A549 (cell line): Measurements from ENCODE around the gene PCGF6. TPM values are rescaled to one million over a fixed set of nuclear protein-coding genes. Genes with fewer than 3 reads are reported as not detected.
A peak's percentile ranks its signal among the peaks of the same experiment; 100 is the strongest.
"Not testable (repeated sequence)": the region's sequence is repeated elsewhere in the genome, so short reads cannot be mapped to it uniquely, and the experiment has no call there.

Source experiments
- ATAC-seq, 2 experiments: fragments of 200-7000 bp in 1 of 2; fragments of >200 bp in 1 of 2; cut with Nextera tagmentation in 1 of 2; cut with Tn5 transposase in 1 of 2; 3 replicates each; pipeline versions ENCODE4 v1.8.0 to v1.9.1; 2018 to 2020; ENCODE audit warnings: mild to moderate bottlenecking in 1 of 2, moderate library complexity in 1 of 2
- CTCF ChIA-PET: fragments of 300-600 bp; sonication (Branson Sonifier 250); formaldehyde crosslinking; extraction: SDS; loops from one replicate; lab custom pipeline; 2021; ENCODE audit warnings: antibody characterized with exemption, inconsistent platforms; lab: Yijun Ruan, JAX
- POLR2A ChIA-PET: fragments of 350-600 bp; formaldehyde crosslinking; extraction: SDS; loops from one replicate; lab custom pipeline; 2021; ENCODE audit warnings: antibody characterized with exemption, inconsistent platforms; lab: Yijun Ruan, JAX
- DNase-seq, 2 experiments: peaks; one replicate each; pipeline versions ENCODE4 v3.0.0 to v3.0.0-alpha.2; 2011 to 2016; ENCODE audit warnings: low read depth in 1 of 2, low spot score in 1 of 2
- FAIRE-seq: peaks from 2 replicates; lab custom pipeline; 2011; peaks lifted over from hg19 to GRCh38; lab: Jason Lieb, UNC
- H3K27ac ChIP-seq, 2 experiments: fragments of >200 bp; sonication (Bioruptor Twin); formaldehyde crosslinking; 3 replicates each; pipeline ENCODE4 v1.5.1; 2016 to 2017
- H3K4me1 ChIP-seq: fragments of >200 bp; sonication (Bioruptor Twin); formaldehyde crosslinking; 3 replicates; pipeline ENCODE4 v1.6.1; 2016
- H3K4me2 ChIP-seq: fragments of >200 bp; sonication (Bioruptor Twin); formaldehyde crosslinking; 3 replicates; pipeline ENCODE4 v1.6.1; 2016
- H3K4me3 ChIP-seq: fragments of >200 bp; sonication (Bioruptor Twin); formaldehyde crosslinking; 3 replicates; pipeline ENCODE4 v1.5.1; 2016
- H3K9me3 ChIP-seq: fragments of >200 bp; sonication (Bioruptor Twin); formaldehyde crosslinking; 3 replicates; pipeline ENCODE4 v1.6.1; 2016
- CBX8 ChIP-seq: fragments of 200-600 bp; sonication (generic); IDR thresholded peaks from 2 replicates; pipeline ENCODE4 v1.6.1; 2016
- CHD4 ChIP-seq: fragments of 200-600 bp; sonication (generic); IDR thresholded peaks from 2 replicates; pipeline ENCODE4 v1.6.1; 2016; ENCODE audit warnings: antibody characterized with exemption, mild to moderate bottlenecking, borderline replicate concordance
- ESRRA ChIP-seq: fragments of 150-350 bp; IDR thresholded peaks from 2 replicates; pipeline ENCODE4 v1.6.1; 2014; ENCODE audit warnings: mild to moderate bottlenecking, low read length, borderline replicate concordance
- HEYL ChIP-seq: fragments of 250-450 bp; sonication (Bioruptor Pico); IDR thresholded peaks from 2 replicates; pipeline ENCODE4 v1.8.0; 2021; ENCODE audit warnings: mild to moderate bottlenecking, moderate library complexity
- HOXB5 ChIP-seq: fragments of 250-450 bp; sonication (Bioruptor Pico); IDR thresholded peaks from 2 replicates; pipeline ENCODE4 v1.5.0; 2020; ENCODE audit warnings: mild to moderate bottlenecking, moderate library complexity
- KDM1A ChIP-seq: fragments of 200-600 bp; sonication (generic); IDR thresholded peaks from 2 replicates; pipeline ENCODE4 v1.6.1; 2016; ENCODE audit warnings: low read depth, mild to moderate bottlenecking
- MAFK ChIP-seq: fragments of 450-650 bp; IDR thresholded peaks from 2 replicates; pipeline ENCODE4 v1.6.1; 2014; ENCODE audit not compliant: partially characterized antibody
- MYC ChIP-seq: IDR thresholded peaks from 2 replicates; pipeline ENCODE4 v1.6.1; 2012; ENCODE audit warnings: mild to moderate bottlenecking, inconsistent platforms, low read length, improper control_type of control experiment, borderline replicate concordance
- NFE2L2 ChIP-seq: fragments of 150-350 bp; conservative IDR thresholded peaks from 2 replicates; pipeline ENCODE4 v1.6.1; 2014; ENCODE audit warnings: low read length
- PHF8 ChIP-seq: fragments of 200-600 bp; sonication (generic); IDR thresholded peaks from 2 replicates; pipeline ENCODE4 v1.6.1; 2016; ENCODE audit warnings: low read depth, mild to moderate bottlenecking, antibody characterized with exemption, moderate library complexity, borderline replicate concordance
- RAD21 ChIP-seq, 2 experiments: fragments of >200 bp in 1 of 2; sonication (Bioruptor Twin) in 1 of 2; formaldehyde crosslinking in 1 of 2; IDR thresholded peaks in 1 of 2; conservative IDR thresholded peaks in 1 of 2; 2 replicates in 1 of 2; 3 replicates in 1 of 2; pipeline ENCODE4 v1.6.1; 2012 to 2018; ENCODE audit warnings: inconsistent platforms in 1 of 2
- RFX5 ChIP-seq: fragments of 450-650 bp; IDR thresholded peaks from 2 replicates; pipeline ENCODE4 v1.7.1; 2014; ENCODE audit warnings: antibody characterized with exemption, mild to moderate bottlenecking, moderate library complexity
- RNF2 ChIP-seq: fragments of 200-600 bp; sonication (generic); IDR thresholded peaks from 2 replicates; pipeline ENCODE4 v1.6.1; 2016; ENCODE audit warnings: low read depth, mild to moderate bottlenecking, antibody characterized with exemption, moderate library complexity, borderline replicate concordance
- TFCP2L1 ChIP-seq: fragments of 250-450 bp; sonication (Bioruptor Pico); IDR thresholded peaks from 2 replicates; pipeline ENCODE4 v1.5.0; 2021; ENCODE audit warnings: mild to moderate bottlenecking
- ZNF302 ChIP-seq: fragments of 250-450 bp; sonication (Bioruptor Pico); IDR thresholded peaks from 2 replicates; pipeline ENCODE4 v1.9.0; 2021; ENCODE audit warnings: inconsistent platforms, mild to moderate bottlenecking, moderate library complexity
- WGBS: methylation state at CpG from one replicate; pipeline ENCODE4 v1.1.6; 2017; ENCODE audit errors: missing lambda C conversion rate; 5-methylcytosine and 5-hydroxymethylcytosine counted together
- polyA plus RNA-seq, 4 experiments: library from polyadenylated mRNA; depleted of rRNA in 3 of 4; stranded (reverse); fragments of >200 nt; fragmentation: RNase III in 1 of 4; extraction: RNeasy Plus Mini Kit Qiagen cat#74134 plus additional on column Dnase treatment in 1 of 4; gene quantifications; 2 replicates in 3 of 4; 3 replicates in 1 of 4; pipeline ENCODE4 v1.2.3, GENCODE V29; 2011 to 2017
- TF ChIP-seq, protein P1 (sequence below): IDR thresholded peaks from 2 replicates; pipeline ENCODE4 v1.6.1; 2012

The PCGF6 gene
- polyA plus RNA-seq, 2 of the 4 experiments (the other 2 are of a cell fraction): 11.3 to 17.6 TPM

DNA sequence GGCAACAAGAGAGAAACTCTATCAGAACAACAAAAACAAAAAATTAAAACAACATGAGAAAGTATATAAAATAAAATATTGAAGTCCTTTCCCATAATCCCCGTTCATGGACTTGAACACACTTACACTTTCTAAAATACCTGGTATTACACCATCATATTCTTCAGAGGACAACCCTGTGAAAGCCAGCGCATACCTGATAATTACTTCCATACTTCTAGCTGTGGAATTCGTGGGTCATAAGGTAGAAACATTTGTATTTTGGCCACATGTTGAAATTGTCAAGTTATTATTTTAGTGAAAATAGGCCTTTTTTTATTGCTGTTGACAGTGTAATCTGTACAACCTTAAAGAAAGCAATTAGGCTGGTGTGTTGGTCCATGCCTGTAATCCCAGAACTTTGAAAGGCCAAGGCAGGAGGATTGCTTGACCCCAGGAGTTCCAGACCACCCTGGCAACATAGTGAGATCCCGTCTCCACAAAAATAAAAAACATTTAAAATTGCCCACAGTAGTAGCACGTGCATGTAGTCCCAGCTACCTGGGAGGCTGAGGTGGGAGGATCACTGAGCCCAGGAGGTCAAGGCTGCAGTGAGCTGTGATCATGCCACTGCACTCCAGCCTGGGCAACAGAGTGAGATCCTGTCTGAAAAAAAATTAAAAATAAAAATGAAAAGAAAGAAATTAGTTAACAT, 5.1 kb upstream of the PCGF6 start:
- H3K9me3 ChIP-seq: no peaks in the 10 kb centered on the region
- no peak for FAIRE-seq
- POLR2A ChIA-PET: no interaction called here
- no peak overlapping the region for H3K4me3 ChIP-seq
- TF ChIP-seq CHD4: no peak
- TF ChIP-seq PHF8: no peak
- TF ChIP-seq RNF2: no peak
- TF ChIP-seq HOXB5: no peak
- TF ChIP-seq ESRRA: no peak
- TF ChIP-seq ZNF302 (CRISPR knock-in tag): no peak
- TF ChIP-seq RFX5: no peak
- TF ChIP-seq, all 56 proteins: peak for 0
- WGBS: 64% methylated on average over 5 of the region's 5 CpGs
- DNase-seq (no peak), ATAC-seq (no peak)
- no peak overlapping the region for H3K4me2 ChIP-seq
- H3K27ac ChIP-seq: no peak overlapping the region
- H3K4me1 ChIP-seq: peaks cover 14% of the 10 kb centered on the region; the same call in 2 of the 3 replicates
- CTCF ChIA-PET: interaction anchor here (0.6 to 1.6 kb wide), 5 partner anchors 9 to 97 kb away, joined by 3 to 5 read pairs (median 3); partner anchors contain the start of gene TAF5

DNA sequence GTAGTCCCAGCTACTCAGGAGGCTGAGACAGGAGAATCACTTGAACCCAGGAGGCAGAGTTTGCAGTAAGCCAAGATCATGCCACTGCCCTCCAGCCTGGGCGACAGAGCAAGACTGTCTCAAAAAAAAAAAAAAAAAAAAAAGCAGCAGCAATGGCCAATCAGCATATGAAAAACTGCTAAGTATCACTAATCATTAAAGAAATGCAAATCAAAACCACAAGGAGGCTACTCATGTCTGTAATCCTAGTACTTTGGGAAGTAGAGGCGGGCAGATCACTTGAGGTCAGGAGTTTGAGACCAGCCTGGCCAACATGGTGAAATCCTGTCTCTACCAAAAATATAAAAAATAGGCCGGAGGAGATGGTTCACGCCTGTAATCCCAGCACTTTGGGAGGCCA, 3.6 kb upstream of the PCGF6 start:
- H3K27ac ChIP-seq, H3K4me3 ChIP-seq, H3K9me3 ChIP-seq, H3K4me1 ChIP-seq, POLR2A ChIA-PET, DNase-seq, ATAC-seq, H3K4me2 ChIP-seq, CTCF ChIA-PET, FAIRE-seq: not testable (repeated sequence)
- 91% methylated on average over 4 of the region's 4 CpGs for WGBS

DNA sequence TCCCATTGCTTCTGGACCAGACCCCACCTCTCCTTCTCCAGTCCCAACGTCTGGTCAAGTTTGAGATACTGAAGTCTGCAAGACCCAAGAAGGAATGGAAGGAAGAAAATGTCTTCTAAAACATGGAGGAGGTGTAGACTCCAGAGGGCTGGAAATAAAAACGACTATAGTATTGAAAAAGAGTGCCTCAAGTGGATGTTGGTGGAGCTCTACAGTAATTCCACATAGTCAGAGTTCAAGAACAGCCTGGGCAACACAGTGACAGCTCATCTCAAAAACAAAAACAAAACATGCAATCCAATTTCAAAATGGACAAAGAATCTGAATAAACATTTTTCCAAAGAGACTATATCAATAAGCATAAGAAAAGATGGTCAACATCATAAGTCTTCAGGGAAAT, 2.3 kb upstream of the PCGF6 start:
- ATAC-seq (no peak), FAIRE-seq (no peak), DNase-seq (peak in 1 of 2 experiments; percentile 37)
- Histone ChIP-seq H3K4me2 (no peak overlapping the region), H3K4me3 (no peak overlapping the region), H3K4me1 (peaks cover 10% of the 10 kb centered on the region; the same call in 2 of the 3 replicates), H3K9me3 (no peaks in the 10 kb centered on the region), H3K27ac (no peak overlapping the region)
- WGBS: 38% methylated on average over 2 of the region's 2 CpGs
- ChIA-PET CTCF (interaction anchor here (1.6 kb wide), 1 partner anchor 19 kb away, joined by 5 read pairs; no protein-coding TSS in a partner anchor), POLR2A (interaction anchor here (1.0 kb wide), 1 partner anchor 15 kb away, joined by 3 read pairs; no protein-coding TSS in a partner anchor)
- no peak for TF ChIP-seq KDM1A
- TF ChIP-seq ESRRA: no peak
- TF ChIP-seq, protein P1, sequence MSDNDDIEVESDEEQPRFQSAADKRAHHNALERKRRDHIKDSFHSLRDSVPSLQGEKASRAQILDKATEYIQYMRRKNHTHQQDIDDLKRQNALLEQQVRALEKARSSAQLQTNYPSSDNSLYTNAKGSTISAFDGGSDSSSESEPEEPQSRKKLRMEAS: no peak
- no peak for TF ChIP-seq NFE2L2
- TF ChIP-seq MYC: no peak
- TF ChIP-seq CBX8: no peak
- TF ChIP-seq, all 56 proteins: peak for 0

DNA sequence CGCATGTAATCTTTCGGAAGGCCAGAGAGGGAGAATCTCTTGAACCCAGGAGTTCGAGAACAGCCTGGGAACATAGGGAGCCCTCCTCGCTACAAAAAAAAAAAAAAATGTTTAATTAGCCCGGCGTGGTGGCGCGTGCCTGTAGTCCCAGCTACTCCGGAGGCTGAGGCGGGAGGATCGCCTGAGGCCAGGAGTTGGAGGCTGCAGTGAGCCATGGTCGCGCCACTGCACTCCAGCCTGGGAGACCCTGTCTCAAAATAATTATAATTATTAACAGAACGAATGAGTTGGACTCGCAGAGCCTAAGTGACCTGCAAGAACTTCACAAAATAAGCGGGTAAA, 794 bp downstream of the PCGF6 start:
- peak overlapping the region; percentile 84 for H3K4me2 ChIP-seq
- peak overlapping the region; percentile 88 to 97 for H3K27ac ChIP-seq
- H3K9me3 ChIP-seq: no peaks in the 10 kb centered on the region
- TF ChIP-seq RAD21 (conservative IDR thresholded peaks at IDR 0.05 in 1 of 2, IDR thresholded peaks at IDR 0.05 in 1 of 2) (no peak), CHD4 (0 out of 2 replicates have a peak, but pooled peaks have one; percentile 39), PHF8 (peak; percentile 33; the same call in 1 of the 2 replicates), KDM1A (peak; percentile 56)
- FAIRE-seq (no peak), ATAC-seq (no peak; a peak in 1 of 6 replicates), DNase-seq (no peak)
- H3K4me3 ChIP-seq: peak overlapping the region; percentile 76
- ChIA-PET CTCF (interaction anchor here (0.8 to 2.3 kb wide), 3 partner anchors 10 to 17 kb away, joined by 3 to 12 read pairs (median 3); no protein-coding TSS in a partner anchor), POLR2A (interaction anchor here (1.9 to 2.6 kb wide), 2 partner anchors 10 to 18 kb away, joined by 6 to 8 read pairs; partner anchors contain the start of gene TAF5)
- 36% methylated on average over 16 of the region's 16 CpGs for WGBS
- peaks cover 10% of the 10 kb centered on the region; the same call in 2 of the 3 replicates for H3K4me1 ChIP-seq

DNA sequence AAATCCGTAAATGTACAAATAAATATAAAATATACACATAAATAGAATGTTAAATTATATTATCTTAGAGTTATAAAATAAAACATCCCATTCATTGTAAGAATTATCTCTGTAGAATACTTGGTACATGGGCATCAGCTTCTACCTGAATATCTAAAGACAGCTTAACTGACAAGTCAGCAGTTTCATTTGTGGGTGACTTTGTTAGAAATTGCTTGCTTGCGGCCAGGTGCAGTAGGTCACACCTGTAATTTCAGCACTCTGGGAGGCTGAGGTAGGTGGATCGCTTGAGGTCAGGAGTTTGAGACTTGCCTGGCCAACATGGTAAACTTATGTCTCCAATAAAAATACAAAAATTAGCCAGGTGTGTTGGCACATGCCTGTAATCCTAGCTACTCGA, 14.6 kb downstream of the PCGF6 start:
- Histone ChIP-seq H3K4me2 (no peak overlapping the region), H3K4me3 (no peak overlapping the region), H3K9me3 (no peaks in the 10 kb centered on the region), H3K27ac (no peak overlapping the region), H3K4me1 (no peaks in the 10 kb centered on the region)
- 89% methylated on average over 4 of the region's 4 CpGs for WGBS
- CTCF ChIA-PET: no interaction called here
- DNase-seq (no peak), ATAC-seq (no peak), FAIRE-seq (no peak)
- POLR2A ChIA-PET: no interaction called here
- no peak for TF ChIP-seq HEYL (CRISPR knock-in tag)
- no peak for TF ChIP-seq TFCP2L1 (CRISPR knock-in tag)
- TF ChIP-seq MAFK: peak; percentile 66
